Peyer's patch (tissue), 4 donors: Measurements from ENCODE around the gene CDSN.

Experiments
- POLR2A ChIP-seq, 2 donors: fragments of 450-650 bp; IDR thresholded peaks; one replicate each; pipeline ENCODE4 v1.5.1; 2017; ENCODE audit warnings: antibody characterized with exemption in 2 of 2, mild to moderate bottlenecking in 2 of 2, moderate library complexity in 2 of 2
- TF ChIP-seq, protein P1 (sequence below), 6 experiments: fragments of 450-650 bp in 4 of 6; fragments of 200-600 bp in 2 of 6; sonication (generic) in 1 of 6; IDR thresholded peaks; one replicate each; pipeline ENCODE4 v1.5.1; 2017 to 2019; ENCODE audit warnings: antibody characterized with exemption in 6 of 6, mild to moderate bottlenecking in 3 of 6, moderate library complexity in 1 of 6

DNA sequence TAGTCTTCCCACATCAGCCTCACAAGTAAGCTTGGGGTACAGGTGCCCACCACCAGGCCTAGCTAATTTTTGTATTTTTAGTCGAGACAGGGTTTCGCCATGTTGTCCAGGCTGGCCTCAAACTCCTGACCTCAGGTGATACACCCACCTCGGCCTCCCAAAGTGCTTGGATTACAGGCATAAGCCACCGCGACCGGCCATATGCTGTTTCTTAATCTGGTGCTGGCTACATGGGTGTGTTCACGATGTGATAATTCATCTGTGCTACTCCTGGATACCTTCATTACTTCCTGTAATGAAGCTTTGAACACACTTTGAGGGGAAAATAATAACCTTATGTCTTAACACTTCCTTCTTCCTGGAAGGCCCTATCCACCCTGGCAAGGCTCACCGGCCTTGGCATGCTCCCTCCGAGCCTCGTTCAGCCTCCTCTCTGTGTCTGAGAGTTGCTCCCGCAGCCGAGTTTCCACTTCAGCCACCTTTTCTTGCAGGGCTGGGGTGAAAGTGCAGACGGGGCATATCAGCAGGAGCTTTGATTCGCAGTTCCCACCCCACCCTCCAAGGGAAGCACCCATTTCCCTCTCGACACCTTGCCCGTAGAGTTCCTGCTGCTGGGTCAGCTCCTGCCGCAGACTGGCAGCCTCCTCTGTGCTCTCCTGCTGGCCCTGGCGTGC lies 24.2 kb upstream of the CDSN start:
- TF ChIP-seq POLR2A (IDR thresholded peaks at IDR 0.05): peak; percentile 60 to 84
- TF ChIP-seq, protein P1, sequence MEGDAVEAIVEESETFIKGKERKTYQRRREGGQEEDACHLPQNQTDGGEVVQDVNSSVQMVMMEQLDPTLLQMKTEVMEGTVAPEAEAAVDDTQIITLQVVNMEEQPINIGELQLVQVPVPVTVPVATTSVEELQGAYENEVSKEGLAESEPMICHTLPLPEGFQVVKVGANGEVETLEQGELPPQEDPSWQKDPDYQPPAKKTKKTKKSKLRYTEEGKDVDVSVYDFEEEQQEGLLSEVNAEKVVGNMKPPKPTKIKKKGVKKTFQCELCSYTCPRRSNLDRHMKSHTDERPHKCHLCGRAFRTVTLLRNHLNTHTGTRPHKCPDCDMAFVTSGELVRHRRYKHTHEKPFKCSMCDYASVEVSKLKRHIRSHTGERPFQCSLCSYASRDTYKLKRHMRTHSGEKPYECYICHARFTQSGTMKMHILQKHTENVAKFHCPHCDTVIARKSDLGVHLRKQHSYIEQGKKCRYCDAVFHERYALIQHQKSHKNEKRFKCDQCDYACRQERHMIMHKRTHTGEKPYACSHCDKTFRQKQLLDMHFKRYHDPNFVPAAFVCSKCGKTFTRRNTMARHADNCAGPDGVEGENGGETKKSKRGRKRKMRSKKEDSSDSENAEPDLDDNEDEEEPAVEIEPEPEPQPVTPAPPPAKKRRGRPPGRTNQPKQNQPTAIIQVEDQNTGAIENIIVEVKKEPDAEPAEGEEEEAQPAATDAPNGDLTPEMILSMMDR (IDR thresholded peaks at IDR 0.05): no peak
